GM12875 (cell line): Measurements from ENCODE around the gene KCNMA1.

Experiments used
- H3K4me3 ChIP-seq: one replicate; pipeline ENCODE4 v1.5.1; 2011; ENCODE audit warnings: low read depth, low read length, control low read depth
- TF ChIP-seq, protein P1 (sequence below): IDR thresholded peaks from 2 replicates; pipeline ENCODE4 v1.5.1; 2011; ENCODE audit warnings: low read depth, mild to moderate bottlenecking, control low read depth, inconsistent platforms, low read length, moderate library complexity, borderline replicate concordance; ENCODE audit not compliant: insufficient read depth

Gene KCNMA1

GRCh38 chr10:77606751-77607150 lies 30.9 kb downstream of the KCNMA1 start:
- TF ChIP-seq, protein P1, sequence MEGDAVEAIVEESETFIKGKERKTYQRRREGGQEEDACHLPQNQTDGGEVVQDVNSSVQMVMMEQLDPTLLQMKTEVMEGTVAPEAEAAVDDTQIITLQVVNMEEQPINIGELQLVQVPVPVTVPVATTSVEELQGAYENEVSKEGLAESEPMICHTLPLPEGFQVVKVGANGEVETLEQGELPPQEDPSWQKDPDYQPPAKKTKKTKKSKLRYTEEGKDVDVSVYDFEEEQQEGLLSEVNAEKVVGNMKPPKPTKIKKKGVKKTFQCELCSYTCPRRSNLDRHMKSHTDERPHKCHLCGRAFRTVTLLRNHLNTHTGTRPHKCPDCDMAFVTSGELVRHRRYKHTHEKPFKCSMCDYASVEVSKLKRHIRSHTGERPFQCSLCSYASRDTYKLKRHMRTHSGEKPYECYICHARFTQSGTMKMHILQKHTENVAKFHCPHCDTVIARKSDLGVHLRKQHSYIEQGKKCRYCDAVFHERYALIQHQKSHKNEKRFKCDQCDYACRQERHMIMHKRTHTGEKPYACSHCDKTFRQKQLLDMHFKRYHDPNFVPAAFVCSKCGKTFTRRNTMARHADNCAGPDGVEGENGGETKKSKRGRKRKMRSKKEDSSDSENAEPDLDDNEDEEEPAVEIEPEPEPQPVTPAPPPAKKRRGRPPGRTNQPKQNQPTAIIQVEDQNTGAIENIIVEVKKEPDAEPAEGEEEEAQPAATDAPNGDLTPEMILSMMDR = 0 out of 2 replicates have a peak, but pooled peaks have one; percentile 5
- no peak overlapping the region for H3K4me3 ChIP-seq

DNA sequence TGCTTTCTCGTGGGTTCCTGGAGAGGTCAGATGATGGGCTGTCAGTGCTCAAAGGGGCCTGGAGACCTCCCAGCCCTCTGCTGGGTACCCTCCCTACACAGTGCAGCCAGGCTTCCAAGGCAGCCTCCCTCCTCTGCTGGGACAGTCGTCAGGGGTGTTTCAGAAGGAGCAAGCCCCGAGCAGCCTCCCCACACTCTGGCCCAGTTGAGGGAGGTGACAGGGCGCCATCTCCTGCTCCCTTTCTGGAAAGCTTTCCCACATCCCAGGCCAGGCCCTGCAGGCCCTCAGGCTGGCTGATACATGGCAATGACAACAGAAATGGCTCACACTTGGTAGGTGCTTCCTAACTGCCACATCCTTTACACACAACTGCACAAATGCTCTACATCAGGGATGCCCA lies 32.1 kb downstream of the KCNMA1 start:
- TF ChIP-seq, protein P1 = no peak
- no peak overlapping the region for H3K4me3 ChIP-seq

GRCh38 chr10:77604941-77605351 lies 32.7 kb downstream of the KCNMA1 start:
- TF ChIP-seq, protein P1 = no peak
- no peak overlapping the region for H3K4me3 ChIP-seq

DNA sequence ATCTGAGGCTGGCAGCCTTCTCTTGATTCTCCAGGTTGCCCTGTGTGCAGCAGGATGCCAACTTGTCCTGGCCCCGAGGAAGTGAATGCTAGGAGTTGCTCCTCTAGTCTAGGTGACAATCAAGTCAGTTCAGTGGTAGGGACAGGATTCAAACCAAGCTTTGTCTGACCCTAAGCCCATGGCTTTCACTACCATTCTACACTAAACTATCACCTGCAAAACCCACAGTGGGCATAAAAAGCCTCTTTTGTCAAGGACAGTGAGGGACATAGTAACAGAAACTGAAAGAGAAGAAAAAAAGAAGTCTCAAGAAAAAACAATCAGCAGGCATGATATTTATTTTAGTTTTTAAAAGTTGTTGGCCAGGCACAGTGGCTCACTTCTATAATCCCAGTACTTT lies 33.5 kb downstream of the KCNMA1 start:
- H3K4me3 ChIP-seq = no peak overlapping the region

GRCh38 chr10:77603534-77603927 lies 34.1 kb downstream of the KCNMA1 start:
- no peak overlapping the region for H3K4me3 ChIP-seq
- TF ChIP-seq, protein P1 = no peak

More for the DNA sequence above, 33.5 kb downstream of the KCNMA1 start:
- TF ChIP-seq, protein P1 = no peak

- H3K4me3 ChIP-seq = no peak overlapping the region
- TF ChIP-seq, protein P1 = no peak
Measured at GRCh38 chr10:77602913-77603533, 34.6 kb downstream of the KCNMA1 start.

DNA sequence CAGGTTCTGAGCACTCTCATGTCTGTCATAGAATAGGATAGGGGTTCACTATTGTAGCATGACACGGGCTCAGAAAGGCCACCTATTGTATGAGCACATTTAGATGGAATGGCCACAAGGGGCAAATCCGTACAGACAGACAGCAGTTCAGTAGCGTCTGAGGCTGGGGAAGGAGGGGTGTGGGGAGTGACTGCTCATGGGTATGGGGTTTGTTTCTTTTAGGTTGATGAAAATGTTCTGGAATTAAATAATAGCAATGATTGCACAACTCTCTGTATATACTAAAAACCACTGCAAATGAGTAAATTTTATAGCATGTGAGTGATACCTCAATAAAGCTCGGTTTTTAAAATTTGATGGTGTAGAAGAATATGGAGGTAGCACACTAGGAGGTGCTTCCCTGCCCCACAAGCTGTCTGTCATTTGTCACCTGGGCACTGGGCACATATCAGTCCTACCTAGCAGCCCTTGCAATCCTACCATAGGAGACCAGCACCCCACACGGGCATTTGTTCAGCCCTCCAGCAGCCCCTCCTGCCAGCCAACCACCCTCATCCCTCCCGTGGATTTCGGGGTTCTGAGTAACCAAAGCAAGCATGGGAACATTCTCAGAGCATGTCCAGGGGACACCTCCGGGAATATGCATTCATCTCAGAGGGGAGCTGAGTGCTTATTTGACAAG lies 35.2 kb downstream of the KCNMA1 start:
- TF ChIP-seq, protein P1 = no peak
- H3K4me3 ChIP-seq = no peak overlapping the region
